ENCODE results near the gene NCR3LG1. TPM values are rescaled to one million over a fixed set of nuclear protein-coding genes. Genes with fewer than 3 reads are reported as not detected.

The NCR3LG1 gene
- total and polyA plus RNA-seq, 9 of the 15 experiments (the other 6 are each of a cell fraction or from before 2014, with no cell fraction given): 4.1 to 39.8 (median 25.1) TPM

- H3K4me3 ChIP-seq: no peak overlapping the region
- ChIA-PET CTCF (ENCODE audit: low intra/inter-chr PET ratio) (no interaction called here), POLR2A (interaction anchor here (0.7 kb wide), 1 partner anchor 75 kb away, joined by 3 read pairs; no protein-coding TSS in a partner anchor)
- H3K9me1 ChIP-seq (ENCODE audit: control insufficient read depth, insufficient read depth, low read length): no peaks in the 10 kb centered on the region
- H3K4me1 ChIP-seq (replicated peaks in 1 of 2; ENCODE audit: control insufficient read depth in 2 of 2, insufficient read depth in 2 of 2, low read length in 2 of 2): peaks cover 0 to 3% of the 10 kb centered on the region in 2 experiments; a peak in 1 of 5 replicates
- H2AFZ ChIP-seq (ENCODE audit: low read depth, low read length): no peak overlapping the region
- intact Hi-C loops (cut with micrococcal nuclease): no loop called here
- no peaks in the 10 kb centered on the region for H3K9me3 ChIP-seq (replicated peaks; ENCODE audit: control insufficient read depth, insufficient read depth, low read depth, low read length)
- H3K27ac ChIP-seq (ENCODE audit: extremely low read depth, low read depth, low read length): no peak overlapping the region
- no peaks in the 10 kb centered on the region for H3K36me3 ChIP-seq (ENCODE audit: control insufficient read depth, insufficient read depth, low read length)
- in situ Hi-C loops (cut with MboI): no loop called here
- 4% methylated on average over 6 of the region's 6 CpGs for WGBS (ENCODE audit: insufficient coverage, low coverage, missing lambda C conversion rate)
- H3K27me3 ChIP-seq (ENCODE audit: control insufficient read depth in 2 of 2, insufficient read depth in 2 of 2, low read length in 2 of 2): peaks cover 2 to 49% of the 10 kb centered on the region in 2 experiments; a peak in 4 of 5 replicates
- DNase-seq (ENCODE audit: extremely low read depth in 1 of 4, low spot score in 3 of 4) (no peak), FAIRE-seq (no peak), ATAC-seq (no peak)
- H3K9ac ChIP-seq (ENCODE audit: insufficient read depth in 1 of 2, low read depth in 2 of 2, low read length in 2 of 2): no peak overlapping the region
- no peaks in the 10 kb centered on the region for H3K79me2 ChIP-seq (ENCODE audit: control insufficient read depth, insufficient read depth, low read length)
- no TSS peak for BruUV-seq (replicated peaks)
- H4K20me1 ChIP-seq (replicated peaks; ENCODE audit: control insufficient read depth, insufficient read depth, low read length): no peaks in the 10 kb centered on the region
- H3K4me2 ChIP-seq (ENCODE audit: insufficient read depth, low read length): no peak overlapping the region
- peak; percentile 59; the same call in 1 of the 2 replicates for TF ChIP-seq BCOR (IDR thresholded peaks at IDR 0.05)
- TF ChIP-seq ZNF41 (CRISPR knock-in tag; conservative IDR thresholded peaks at IDR 0.05): no peak
- peak; percentile 85 for TF ChIP-seq ZNF436 (CRISPR knock-in tag; IDR thresholded peaks at IDR 0.05)
- no peak for TF ChIP-seq ESRRA (IDR thresholded peaks at IDR 0.05; ENCODE audit: borderline replicate concordance, low read depth)
- no peak for TF ChIP-seq U2AF1 (optimal IDR thresholded peaks at IDR 0.05; ENCODE audit: low read depth, low read length)
- no peak for TF ChIP-seq YBX1 (IDR thresholded peaks at IDR 0.05)
- TF ChIP-seq TOE1 (IDR thresholded peaks at IDR 0.05; ENCODE audit: borderline replicate concordance): no peak
- no peak for TF ChIP-seq TOE1 (CRISPR knock-in tag; IDR thresholded peaks at IDR 0.05; ENCODE audit: borderline replicate concordance, low read depth)
- no peak for TF ChIP-seq MECOM (CRISPR knock-in tag; IDR thresholded peaks at IDR 0.05)
- TF ChIP-seq TSC22D4 (tag; IDR thresholded peaks at IDR 0.05): no peak
- no peak for TF ChIP-seq EWSR1 (IDR thresholded peaks at IDR 0.05; ENCODE audit: borderline replicate concordance, low read depth, partially characterized antibody)
- TF ChIP-seq KDM1A (IDR thresholded peaks at IDR 0.05): no peak
- no peak for TF ChIP-seq TAL1 (IDR thresholded peaks at IDR 0.05)
- TF ChIP-seq CEBPB (tag; IDR thresholded peaks at IDR 0.05): no peak
- no peak for TF ChIP-seq GMEB1 (CRISPR knock-in tag; IDR thresholded peaks at IDR 0.05)
- TF ChIP-seq CHD2 (IDR thresholded peaks at IDR 0.05; ENCODE audit: low read depth, low read length): no peak
- no peak for TF ChIP-seq ZNF280A (IDR thresholded peaks at IDR 0.05; ENCODE audit: low read depth, partially characterized antibody)
- no peak for TF ChIP-seq HSF4 (CRISPR knock-in tag; IDR thresholded peaks at IDR 0.05; ENCODE audit: borderline replicate concordance)
- no peak for TF ChIP-seq ZBTB43 (CRISPR knock-in tag; IDR thresholded peaks at IDR 0.05)
- no peak for TF ChIP-seq SAP30 (IDR thresholded peaks at IDR 0.05; ENCODE audit: borderline replicate concordance, insufficient read depth, low read depth, low read length, poor library complexity, severe bottlenecking)
Measured at GRCh38 chr11:17411418-17411817, 59.8 kb downstream of the NCR3LG1 start.

All from K562 (cell line).